ENCODE results near the gene IGSF5.

DNA sequence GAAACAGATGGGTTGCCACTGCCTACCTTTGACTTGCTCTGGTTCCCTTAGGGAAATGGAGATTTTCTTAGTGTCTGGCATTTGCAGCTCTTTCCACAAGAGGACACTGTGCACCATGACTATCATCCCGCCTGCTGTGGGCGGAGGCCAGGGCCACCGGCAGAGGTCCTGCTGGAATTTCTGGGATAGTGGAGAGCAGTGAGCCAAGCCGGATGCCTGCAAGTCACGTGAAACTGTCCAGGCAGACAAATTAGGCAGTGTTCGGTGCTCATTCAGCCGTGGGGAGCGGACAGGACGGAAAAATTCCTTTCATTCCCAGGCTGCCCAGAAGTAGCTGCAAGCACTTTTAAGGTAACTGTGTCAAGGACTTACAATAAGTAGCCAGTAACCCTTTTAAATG lies 43.4 kb downstream of the IGSF5 start:
- TF ChIP-seq, protein P1, sequence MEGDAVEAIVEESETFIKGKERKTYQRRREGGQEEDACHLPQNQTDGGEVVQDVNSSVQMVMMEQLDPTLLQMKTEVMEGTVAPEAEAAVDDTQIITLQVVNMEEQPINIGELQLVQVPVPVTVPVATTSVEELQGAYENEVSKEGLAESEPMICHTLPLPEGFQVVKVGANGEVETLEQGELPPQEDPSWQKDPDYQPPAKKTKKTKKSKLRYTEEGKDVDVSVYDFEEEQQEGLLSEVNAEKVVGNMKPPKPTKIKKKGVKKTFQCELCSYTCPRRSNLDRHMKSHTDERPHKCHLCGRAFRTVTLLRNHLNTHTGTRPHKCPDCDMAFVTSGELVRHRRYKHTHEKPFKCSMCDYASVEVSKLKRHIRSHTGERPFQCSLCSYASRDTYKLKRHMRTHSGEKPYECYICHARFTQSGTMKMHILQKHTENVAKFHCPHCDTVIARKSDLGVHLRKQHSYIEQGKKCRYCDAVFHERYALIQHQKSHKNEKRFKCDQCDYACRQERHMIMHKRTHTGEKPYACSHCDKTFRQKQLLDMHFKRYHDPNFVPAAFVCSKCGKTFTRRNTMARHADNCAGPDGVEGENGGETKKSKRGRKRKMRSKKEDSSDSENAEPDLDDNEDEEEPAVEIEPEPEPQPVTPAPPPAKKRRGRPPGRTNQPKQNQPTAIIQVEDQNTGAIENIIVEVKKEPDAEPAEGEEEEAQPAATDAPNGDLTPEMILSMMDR (conservative IDR thresholded peaks at IDR 0.05 in 1 of 2, IDR thresholded peaks at IDR 0.05 in 1 of 2; ENCODE audit: extremely low read depth in 1 of 2, insufficient read depth in 1 of 2, low read depth in 1 of 2, low read length in 2 of 2), result peak; percentile 94 to 96
- no peak for TF ChIP-seq EZH2 (IDR thresholded peaks at IDR 0.05; ENCODE audit: borderline replicate concordance, low read length)

Data from mammary epithelial cell (primary cell).